GM20000 (cell line): ENCODE measurements around the gene NPHP4.

Source experiments
- DNase-seq: peaks from one replicate; pipeline ENCODE4 v3.0.0; 2012; ENCODE audit warnings: low spot score
- CTCF ChIP-seq: IDR thresholded peaks from 2 replicates; pipeline ENCODE4 v1.5.1; 2012; ENCODE audit warnings: mild to moderate bottlenecking, control low read depth; ENCODE audit errors: extremely low read depth, missing control alignments

The NPHP4 gene

GRCh38 chr1:6006882-6007281, 14.7 kb upstream of the NPHP4 start:
- TF ChIP-seq CTCF: no peak
- DNase-seq: no peak

GRCh38 chr1:6005276-6005917, 13.2 kb upstream of the NPHP4 start:
- DNase-seq: no peak
- TF ChIP-seq CTCF: no peak

DNA sequence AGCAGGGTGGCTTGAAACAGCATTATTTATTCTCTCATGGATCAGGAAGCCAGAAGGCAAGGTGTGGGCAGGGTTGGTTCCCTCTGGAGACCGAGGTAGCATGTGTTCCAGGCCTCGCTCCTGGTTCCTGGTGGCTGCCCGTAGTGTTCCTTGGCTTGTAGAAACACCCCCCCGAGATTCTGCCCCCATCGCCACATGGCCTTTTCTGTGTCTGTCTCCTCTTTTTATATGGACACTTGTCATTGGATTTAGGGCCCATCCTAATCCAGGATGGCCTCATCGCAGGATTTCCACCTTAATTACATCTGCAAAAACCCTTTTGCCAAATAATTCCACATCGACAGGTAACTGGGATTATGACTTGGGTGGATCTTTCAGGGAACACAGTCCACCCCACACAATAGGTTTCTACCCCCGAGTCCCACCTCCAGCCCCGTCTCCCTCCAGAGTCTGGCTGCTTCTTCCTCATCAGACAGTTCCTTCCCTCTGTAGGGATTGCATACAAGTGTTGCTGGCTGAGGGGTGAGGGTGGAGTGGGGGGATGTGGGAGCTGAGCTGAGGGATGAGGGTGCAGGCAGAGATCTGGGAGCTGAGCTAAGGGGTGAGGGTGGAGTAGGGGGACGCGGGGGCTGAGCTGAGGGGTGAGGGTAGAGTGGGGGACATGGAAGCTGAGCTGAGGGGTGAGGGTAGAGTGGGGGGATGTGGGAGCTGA, 12.3 kb upstream of the NPHP4 start:
- TF ChIP-seq CTCF: no peak
- DNase-seq: no peak

GRCh38 chr1:6003568-6004411, 11.6 kb upstream of the NPHP4 start:
- DNase-seq: no peak
- TF ChIP-seq CTCF: no peak

DNA sequence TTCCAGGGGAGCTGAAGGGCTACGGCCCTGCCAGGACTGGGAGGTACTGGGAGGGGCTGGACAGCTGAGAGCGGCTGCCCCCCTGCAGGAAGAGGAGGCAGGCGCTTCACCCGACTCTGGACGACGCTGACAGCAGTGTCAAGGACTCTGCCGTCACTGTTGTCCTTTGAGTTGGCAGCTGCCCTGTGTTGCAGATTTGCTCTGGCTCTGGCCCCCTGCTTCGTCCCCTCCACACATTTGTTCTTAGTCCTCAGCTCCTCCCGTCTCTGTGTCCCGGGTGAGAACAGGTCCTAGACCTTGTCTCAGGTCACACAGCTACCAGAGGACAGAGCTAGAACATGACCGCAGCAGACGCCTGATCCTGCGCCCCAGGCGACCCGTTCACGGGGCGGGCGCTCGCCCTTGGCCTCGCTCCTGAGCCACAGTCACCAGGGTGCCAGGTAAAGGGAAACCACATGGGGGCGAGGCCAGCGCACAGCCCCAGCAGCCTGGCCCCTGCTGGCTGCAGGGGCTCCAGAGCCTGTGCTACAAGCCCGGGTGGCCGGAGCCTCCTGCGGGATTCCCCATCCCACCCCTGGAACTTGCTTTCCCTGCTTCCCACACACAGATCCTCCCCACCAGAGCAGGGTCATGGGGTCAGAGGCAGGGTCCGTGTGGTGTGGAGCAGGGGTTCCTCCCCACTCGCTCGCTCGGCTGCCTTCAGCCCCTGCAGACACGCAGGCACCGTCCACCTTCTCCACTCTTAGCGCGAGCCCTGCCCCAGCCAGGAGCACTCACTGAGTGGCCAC, 10.7 kb upstream of the NPHP4 start:
- TF ChIP-seq CTCF: no peak
- no peak for DNase-seq

- no peak for DNase-seq
- no peak for TF ChIP-seq CTCF
Measured at GRCh38 chr1:6001992-6002576, 9.9 kb upstream of the NPHP4 start.
